Colonic mucosa (tissue), 4 donors: ENCODE results near the gene DTNB. TPM values are rescaled to one million over a fixed set of nuclear protein-coding genes. Genes with fewer than 3 reads are reported as not detected.

ENCODE experiments used
- DNase-seq: peaks from one replicate; pipeline ENCODE4 v3.0.0-alpha.2; 2020
- H3K27ac ChIP-seq: fragments of 200-600 bp; one replicate; pipeline ENCODE4 v1.8.0; 2021
- H3K27me3 ChIP-seq: fragments of 200-600 bp; one replicate; pipeline ENCODE4 v1.8.0; 2021
- H3K36me3 ChIP-seq: fragments of 200-600 bp; one replicate; pipeline ENCODE4 v1.8.0; 2021
- H3K4me1 ChIP-seq: fragments of 200-600 bp; one replicate; pipeline ENCODE4 v1.8.0; 2021; ENCODE audit warnings: mild to moderate bottlenecking
- H3K4me3 ChIP-seq: fragments of 200-600 bp; one replicate; pipeline ENCODE4 v1.8.0; 2021
- H3K9ac ChIP-seq, 2 donors: one replicate each; pipeline ENCODE4 v1.7.0; 2013; ENCODE audit warnings: control low read depth in 2 of 2, low read depth in 2 of 2, low read length in 2 of 2
- H3K9me3 ChIP-seq: fragments of 200-600 bp; one replicate; pipeline ENCODE4 v1.8.0; 2021
- CTCF ChIP-seq: fragments of 200-600 bp; IDR thresholded peaks from one replicate; pipeline ENCODE4 v1.8.0; 2022; ENCODE audit warnings: antibody characterized with exemption, mild to moderate bottlenecking
- intact Hi-C: fragments of 100-400 bp; cut with DNase I; formaldehyde crosslinking; loops from one replicate; pipeline ENCODE4 v1.14.1; 2022
- total RNA-seq, 2 donors: library from RNA; stranded (reverse); fragmentation: NEBNext Ultra II Directional in 1 of 2; extraction: Animal tissue kit (Norgen Biotek cat#: 25700) in 1 of 2; gene quantifications; one replicate each; pipeline ENCODE4 v1.2.1, GENCODE V29; 2021
- donor health status: healthy.
- donor health status: DM: no; HTN: no; CAD: no.
- donor health status: DM: no; HTN: no; CAD: no.

DTNB gene
- total RNA-seq, 2 donors from 2014 or later: 5.2 to 9.3 TPM

GRCh38 chr2:25341011-25341727 is 332.2 kb downstream of the DTNB start:
- peak overlapping the region in 1 of 2 donors; percentile 66 for H3K9ac ChIP-seq
- TF ChIP-seq CTCF: no peak
- H3K9me3 ChIP-seq: no peaks in the 10 kb centered on the region
- H3K4me1 ChIP-seq: peaks cover 8% of the 10 kb centered on the region
- intact Hi-C loops: no loop called here
- peak overlapping the region; percentile 67 for H3K4me3 ChIP-seq
- H3K27me3 ChIP-seq: no peaks in the 10 kb centered on the region
- H3K27ac ChIP-seq: no peak overlapping the region
- H3K36me3 ChIP-seq: no peaks in the 10 kb centered on the region
- no peak for DNase-seq

- peaks cover 8% of the 10 kb centered on the region for H3K4me1 ChIP-seq
Observed at GRCh38 chr2:25340181-25340921, 333.0 kb downstream of the DTNB start.

GRCh38 chr2:25339791-25340180 is 333.6 kb downstream of the DTNB start:
- TF ChIP-seq CTCF: no peak
- DNase-seq: peak; percentile 68
- Histone ChIP-seq H3K9ac (peak overlapping the region; percentile 66 to 69), H3K36me3 (no peaks in the 10 kb centered on the region), H3K4me3 (peak overlapping the region; percentile 67), H3K9me3 (no peaks in the 10 kb centered on the region), H3K27me3 (no peaks in the 10 kb centered on the region), H3K4me1 (peaks cover 8% of the 10 kb centered on the region), H3K27ac (peak overlapping the region; percentile 34)
- intact Hi-C loops: no loop called here

More at GRCh38 chr2:25340181-25340921, 333.0 kb downstream of the DTNB start:
- peak; percentile 64 for DNase-seq
- H3K27me3 ChIP-seq: no peaks in the 10 kb centered on the region
- H3K36me3 ChIP-seq: no peaks in the 10 kb centered on the region
- intact Hi-C loops: no loop called here
- H3K9ac ChIP-seq: peak overlapping the region; percentile 66 to 69
- H3K9me3 ChIP-seq: no peaks in the 10 kb centered on the region
- H3K4me3 ChIP-seq: peak overlapping the region; percentile 67
- TF ChIP-seq CTCF: no peak
- H3K27ac ChIP-seq: peak overlapping the region; percentile 34

- Histone ChIP-seq H3K4me3 (no peak overlapping the region), H3K27me3 (no peaks in the 10 kb centered on the region), H3K36me3 (no peaks in the 10 kb centered on the region), H3K9ac (no peak overlapping the region), H3K9me3 (no peaks in the 10 kb centered on the region), H3K4me1 (peaks cover 8% of the 10 kb centered on the region), H3K27ac (peak overlapping the region; percentile 34)
- no peak for TF ChIP-seq CTCF
- intact Hi-C loops: no loop called here
- no peak for DNase-seq
Observed at GRCh38 chr2:25339211-25339674, 334.1 kb downstream of the DTNB start.

GRCh38 chr2:25338401-25338800 is 335.0 kb downstream of the DTNB start:
- H3K27me3 ChIP-seq: no peaks in the 10 kb centered on the region
- DNase-seq: no peak
- no peak overlapping the region for H3K9ac ChIP-seq
- no peaks in the 10 kb centered on the region for H3K9me3 ChIP-seq
- intact Hi-C loops: no loop called here
- H3K4me1 ChIP-seq: peaks cover 8% of the 10 kb centered on the region
- H3K36me3 ChIP-seq: no peaks in the 10 kb centered on the region
- TF ChIP-seq CTCF: no peak
- H3K4me3 ChIP-seq: no peak overlapping the region
- H3K27ac ChIP-seq: no peak overlapping the region
